Activated T-cell treated with anti-CD3 and anti-CD28 coated beads for 24 hours (primary cell): Measurements from ENCODE around the gene GLP1R.
A peak's percentile ranks its signal among the peaks of the same experiment; 100 is the strongest.

Source experiments
- DNase-seq: peaks from one replicate; pipeline ENCODE4 v3.0.0-alpha.2; 2020; ENCODE audit warnings: low read depth

GLP1R gene

GRCh38 chr6:39048481-39049399 is at the start of gene GLP1R:
Gene GLP1R (plus strand): TSS chr6:39048781. CDS start chr6:39048841, 60 bp downstream.
- no peak for DNase-seq

DNA sequence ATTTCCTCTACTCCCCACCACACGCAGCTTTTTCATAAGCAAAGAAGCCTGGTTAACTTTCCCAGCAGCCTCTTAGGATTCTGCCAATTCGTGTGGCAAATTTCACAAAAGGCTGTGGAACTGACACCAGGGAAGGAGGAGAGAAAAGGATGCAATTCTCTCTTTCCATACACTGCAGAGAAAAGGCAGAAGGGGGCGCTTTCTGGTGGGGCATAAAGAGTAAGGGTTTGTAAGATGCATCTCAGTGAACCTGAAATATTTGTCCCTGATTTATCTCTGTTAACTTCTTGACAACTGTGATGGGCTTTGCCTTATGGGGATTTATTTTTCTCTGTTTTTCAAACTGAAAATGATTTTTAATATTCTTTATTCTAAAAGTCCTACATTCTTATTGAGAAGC is 45.5 kb upstream of the GLP1R start:
- DNase-seq: no peak

DNA sequence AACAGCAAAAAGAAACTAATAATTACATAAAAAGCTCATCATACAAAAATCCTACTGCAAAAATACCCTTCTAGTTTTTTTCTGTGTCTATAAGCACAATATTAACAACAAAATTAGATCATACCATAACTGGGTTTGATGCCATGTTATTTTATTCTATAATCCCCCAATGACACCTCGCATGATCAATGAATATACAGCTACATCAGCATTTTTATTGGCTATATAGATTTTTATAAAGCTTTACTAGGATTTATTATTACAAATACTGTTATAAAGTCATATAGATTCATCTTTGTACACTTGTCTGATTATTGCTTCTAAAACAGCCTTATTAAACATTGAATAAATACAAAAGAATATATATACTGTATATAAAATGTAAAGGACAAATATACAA is 45.1 kb upstream of the GLP1R start:
- DNase-seq: no peak

- DNase-seq: no peak
Measured at GRCh38 chr6:39004801-39005200, 43.8 kb upstream of the GLP1R start.

GRCh38 chr6:39005774-39006173 is 42.8 kb upstream of the GLP1R start:
- no peak for DNase-seq

- DNase-seq: no peak
Measured at GRCh38 chr6:39007575-39007974, 41.0 kb upstream of the GLP1R start.

DNA sequence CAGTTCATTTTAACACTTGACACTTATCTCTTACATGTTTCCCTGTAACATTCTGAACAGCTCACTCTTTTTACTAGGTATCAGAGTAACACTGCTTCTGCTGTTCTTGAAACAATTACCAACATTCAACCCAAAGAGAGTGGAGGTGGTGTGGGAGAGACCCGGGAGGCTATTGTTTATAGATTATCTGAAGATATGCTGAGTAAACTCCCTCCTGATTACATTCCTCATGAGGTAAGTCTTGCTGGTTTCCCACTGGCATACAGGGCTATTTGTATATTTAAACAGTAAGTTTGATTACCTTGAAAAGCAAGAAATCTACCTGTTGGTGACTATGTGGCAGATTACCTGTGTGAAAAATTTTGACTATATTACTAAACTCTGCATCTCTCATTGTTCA is 39.8 kb upstream of the GLP1R start:
- no peak for DNase-seq

GRCh38 chr6:39009476-39009875 is 39.1 kb upstream of the GLP1R start:
- no peak for DNase-seq

DNA sequence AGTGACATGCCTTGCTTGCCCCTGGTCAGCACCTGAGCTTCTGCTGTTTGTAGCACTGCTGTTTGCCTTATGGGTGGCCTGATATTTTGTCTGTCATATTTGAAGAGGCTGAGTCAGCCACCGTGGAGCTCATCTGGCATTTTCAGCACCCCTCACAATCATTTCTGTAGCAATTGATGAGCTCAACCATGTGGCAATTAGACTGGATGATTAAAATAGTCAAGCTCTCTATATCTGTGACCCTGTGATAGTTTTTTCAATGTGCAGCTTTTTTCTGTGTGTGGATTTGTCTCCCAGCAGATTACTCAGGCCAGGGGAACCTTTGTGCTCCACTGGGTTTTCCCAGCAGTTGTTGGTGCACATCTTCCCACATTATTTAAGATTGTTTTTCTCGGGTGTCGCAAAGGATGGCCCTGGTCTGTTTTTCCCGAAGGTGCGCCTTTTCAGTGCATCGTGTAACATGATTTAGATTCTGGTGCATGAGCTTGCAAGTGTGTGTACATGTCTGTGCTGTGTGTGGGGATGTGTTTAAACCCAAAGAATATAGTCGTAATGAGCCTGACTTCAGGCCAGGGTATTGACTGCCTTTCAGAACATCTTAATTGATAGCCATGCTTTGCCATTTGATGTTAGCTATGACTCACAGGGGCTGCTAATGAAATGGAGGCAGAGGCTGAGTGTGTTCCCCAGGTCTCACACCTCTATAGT is 31.6 kb upstream of the GLP1R start:
- DNase-seq: no peak

- no peak for DNase-seq
Measured at GRCh38 chr6:39017547-39017880, 31.1 kb upstream of the GLP1R start.

- DNase-seq: no peak
Measured at GRCh38 chr6:39018103-39018502, 30.5 kb upstream of the GLP1R start.

GRCh38 chr6:39020136-39020535 is 28.4 kb upstream of the GLP1R start:
- no peak for DNase-seq

GRCh38 chr6:39021041-39021440 is 27.5 kb upstream of the GLP1R start:
- DNase-seq: no peak

- DNase-seq: no peak
Measured at GRCh38 chr6:39021779-39022178, 26.8 kb upstream of the GLP1R start.

DNA sequence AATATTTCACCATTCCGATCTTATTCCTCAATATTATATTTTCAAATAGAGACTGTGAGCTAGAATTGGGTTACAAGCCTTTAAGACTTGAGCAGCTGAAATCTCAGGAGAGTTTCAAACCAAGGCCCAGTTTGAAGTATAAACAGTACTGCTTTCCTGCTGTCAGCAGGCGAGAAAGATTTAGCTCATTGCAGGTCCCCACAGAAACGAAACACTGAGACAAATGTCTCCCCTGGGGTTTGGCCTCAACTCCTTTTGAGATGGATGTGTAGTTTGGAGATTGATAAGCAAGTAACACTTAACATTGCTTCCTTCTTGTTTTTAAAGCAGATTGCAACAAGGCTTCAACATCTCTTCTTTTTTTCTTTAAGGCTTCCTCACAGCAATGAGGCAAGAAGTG is 22.4 kb upstream of the GLP1R start:
- no peak for DNase-seq

- peak; percentile 19 for DNase-seq
Measured at GRCh38 chr6:39029156-39030011, 19.2 kb upstream of the GLP1R start.

DNA sequence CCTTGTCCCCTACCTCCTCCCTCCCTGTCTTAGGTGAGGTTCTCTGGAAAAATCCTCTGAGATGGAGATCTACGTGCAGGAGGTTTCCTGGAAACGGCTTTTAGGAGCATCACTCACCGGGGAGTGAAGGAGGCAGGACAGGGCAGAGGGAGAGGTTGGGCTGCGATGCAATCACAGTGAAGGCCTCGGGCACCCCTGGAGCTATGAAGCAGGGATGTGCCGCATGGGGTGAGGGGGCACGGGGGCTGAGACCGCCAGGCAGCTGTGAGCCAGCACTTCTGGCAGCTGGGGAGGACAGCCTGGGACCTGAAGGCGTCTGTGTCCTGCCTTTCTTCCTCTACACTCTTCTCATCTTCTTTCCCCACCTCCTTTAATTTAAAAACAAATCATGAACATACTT is 12.9 kb upstream of the GLP1R start:
- DNase-seq: no peak

DNA sequence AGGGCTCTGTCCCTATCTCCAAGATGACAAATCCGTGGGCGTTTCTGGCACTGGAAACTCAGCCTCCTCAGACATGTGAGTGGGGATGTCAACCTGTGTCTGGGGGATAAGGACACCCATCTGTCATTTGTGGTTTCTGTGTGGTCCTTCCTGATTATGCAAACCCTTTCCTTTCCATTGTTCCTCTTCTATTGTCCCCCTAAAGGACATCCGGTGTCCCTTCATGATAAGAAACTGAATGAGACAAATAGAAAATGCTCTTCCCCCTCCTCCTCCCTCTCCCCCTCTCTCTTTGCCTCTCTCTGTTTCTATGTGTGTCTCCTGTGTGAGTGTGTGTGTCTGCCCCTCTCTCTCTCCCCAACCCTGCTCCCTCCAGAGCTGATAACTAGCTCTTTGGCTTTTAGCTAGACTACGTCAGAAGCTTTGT is 11.5 kb upstream of the GLP1R start:
- no peak for DNase-seq

GRCh38 chr6:39037707-39038106 is 10.9 kb upstream of the GLP1R start:
- no peak for DNase-seq

GRCh38 chr6:39040080-39040673 is 8.4 kb upstream of the GLP1R start:
- DNase-seq: no peak

DNA sequence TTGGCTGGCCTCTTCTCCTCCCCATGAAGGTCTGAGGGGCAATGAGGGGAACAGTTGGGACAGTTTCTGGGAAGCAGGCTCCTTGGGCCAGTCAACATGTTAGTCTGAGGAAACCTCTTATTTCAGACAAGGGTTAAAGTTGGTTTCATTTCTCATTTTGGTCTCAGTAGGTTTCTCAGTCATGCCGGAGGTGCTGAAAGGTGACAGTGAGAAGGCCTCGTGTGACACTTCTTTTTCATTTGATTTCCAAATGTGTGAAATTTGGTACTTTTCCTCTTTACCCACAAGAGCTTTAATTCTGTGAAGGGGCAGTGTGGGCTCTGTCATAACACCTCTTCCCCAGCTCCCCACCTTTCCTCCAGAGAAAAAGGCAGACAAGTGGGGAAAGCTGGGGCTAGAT is 7.5 kb upstream of the GLP1R start:
- no peak for DNase-seq

DNA sequence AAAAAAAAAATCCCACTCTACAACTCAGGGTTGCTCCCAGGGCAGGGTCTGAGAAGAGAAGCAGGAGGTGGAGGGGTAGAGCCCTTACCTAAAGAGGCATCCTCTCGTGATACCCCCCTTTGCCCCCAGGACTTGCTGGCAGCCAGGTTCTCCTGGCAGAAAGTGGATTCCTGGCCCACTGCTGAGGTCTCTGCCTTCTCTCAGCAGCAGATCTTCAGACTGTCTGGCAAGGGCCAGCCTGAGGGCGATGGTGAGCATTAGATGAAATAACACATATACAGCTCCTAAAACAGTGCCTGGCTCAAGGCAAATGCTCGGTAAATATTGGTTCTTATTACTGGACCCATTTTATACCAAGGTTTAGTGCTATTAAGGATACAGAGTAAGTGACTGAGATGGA is 4.8 kb upstream of the GLP1R start:
- no peak for DNase-seq
